CD4-positive, CD25-positive, alpha-beta regulatory T cell (primary cell): ENCODE results near the gene STAG1. TPM values are rescaled to one million over a fixed set of nuclear protein-coding genes. Genes with fewer than 3 reads are reported as not detected.

Experiments used
- ATAC-seq, 2 donors: fragments of 150-1000 bp; cut with Tn5 transposase; one replicate each; pipeline ENCODE4 v1.10.0; 2021; ENCODE audit warnings: low read depth in 2 of 2, moderate number of reproducible peaks in 2 of 2, moderate library complexity in 1 of 2
- DNase-seq, 3 donors: peaks; one replicate each; pipeline versions ENCODE4 v3.0.0 to v3.0.0-alpha.2; 2012 to 2022; ENCODE audit warnings: mixed read lengths in 1 of 3
- H3K27ac ChIP-seq: one replicate; pipeline ENCODE4 v1.7.0; 2013; ENCODE audit warnings: mild to moderate bottlenecking, low read length; ENCODE audit not compliant: insufficient read depth, poor library complexity, severe bottlenecking
- H3K27me3 ChIP-seq: one replicate; pipeline ENCODE4 v1.7.0; 2013; ENCODE audit warnings: low read length; ENCODE audit not compliant: control insufficient read depth, insufficient read depth
- H3K36me3 ChIP-seq: one replicate; pipeline ENCODE4 v1.7.0; 2013; ENCODE audit warnings: mild to moderate bottlenecking, low read length, moderate library complexity; ENCODE audit not compliant: control insufficient read depth, insufficient read depth
- H3K4me1 ChIP-seq: 2 replicates; pipeline ENCODE4 v1.7.0; 2013; ENCODE audit warnings: mild to moderate bottlenecking, low read length; ENCODE audit not compliant: insufficient read depth, control insufficient read depth, poor library complexity, severe bottlenecking
- H3K4me3 ChIP-seq: one replicate; pipeline ENCODE4 v1.7.0; 2013; ENCODE audit warnings: low read depth, mild to moderate bottlenecking, low read length, moderate library complexity
- H3K9me3 ChIP-seq, 2 experiments: 1 replicate in 1 of 2; 2 replicates in 1 of 2; pipeline ENCODE4 v1.7.0; 2013; ENCODE audit warnings: low read length in 2 of 2, mild to moderate bottlenecking in 1 of 2, moderate library complexity in 1 of 2; ENCODE audit not compliant: control insufficient read depth in 2 of 2
- H3K27ac Mint-ChIP-seq, 3 donors: one replicate each; pipeline ENCODE4 v1.8.0; 2020 to 2022; ENCODE audit warnings: mild to moderate bottlenecking in 3 of 3, mixed read lengths in 3 of 3, moderate library complexity in 2 of 3
- H3K27me3 Mint-ChIP-seq: one replicate; pipeline ENCODE4 v1.8.0; 2022; ENCODE audit warnings: mild to moderate bottlenecking, mixed read lengths
- H3K36me3 Mint-ChIP-seq: one replicate; pipeline ENCODE4 v1.8.0; 2020; ENCODE audit warnings: mixed read lengths
- H3K4me1 Mint-ChIP-seq, 4 donors: one replicate each; pipeline ENCODE4 v1.8.0; 2020 to 2022; ENCODE audit warnings: mixed read lengths in 4 of 4, mild to moderate bottlenecking in 1 of 4
- H3K4me3 Mint-ChIP-seq, 4 donors: one replicate each; pipeline ENCODE4 v1.8.0; 2020 to 2022; ENCODE audit warnings: mild to moderate bottlenecking in 4 of 4, mixed read lengths in 4 of 4, moderate library complexity in 3 of 4
- H3K9me3 Mint-ChIP-seq, 7 donors: one replicate each; pipeline ENCODE4 v1.8.0; 2020 to 2022; ENCODE audit warnings: mixed read lengths in 7 of 7, mild to moderate bottlenecking in 3 of 7, moderate library complexity in 2 of 7
- polyA plus RNA-seq, 4 donors: library from polyadenylated mRNA; unstranded; fragments of 300-500 nt; fragmentation: Illumina TruSeq; gene quantifications; one replicate each; pipeline ENCODE4 v1.2.3, GENCODE V29; 2021
- total RNA-seq: library from RNA; stranded (reverse); gene quantifications from one replicate; pipeline ENCODE4 v1.2.3, GENCODE V29; 2022

Gene STAG1
- total and polyA plus RNA-seq, 5 donors from 2014 or later, result 16.0 to 58.6 (median 21.3) TPM

DNA sequence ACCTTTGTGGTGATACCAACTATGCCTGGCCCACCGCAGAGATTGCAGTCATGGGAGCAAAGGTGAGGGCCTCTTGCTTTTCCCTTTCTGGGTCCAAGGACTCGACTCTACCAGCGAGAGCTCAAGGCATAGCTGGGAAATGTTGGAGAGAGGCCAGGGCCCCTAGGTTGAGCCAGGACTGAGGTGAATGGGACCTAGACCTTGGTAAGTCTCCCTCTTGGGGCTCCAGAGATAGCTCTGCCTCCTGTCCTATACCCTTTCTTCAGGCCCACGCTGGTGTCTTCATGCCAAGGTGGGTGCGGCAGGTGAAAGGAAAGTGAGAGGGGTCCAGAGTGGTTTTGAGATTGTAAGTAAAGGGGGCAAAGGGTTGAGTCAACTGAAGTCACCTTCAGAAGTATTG lies 424.5 kb downstream of the STAG1 start:
- H3K27me3 ChIP-seq, result no peaks in the 10 kb centered on the region
- no peaks in the 10 kb centered on the region for H3K27me3 Mint-ChIP-seq
- H3K36me3 ChIP-seq, result peaks cover 38% of the 10 kb centered on the region
- H3K9me3 Mint-ChIP-seq, result peaks cover 0 to 15% (median 6%) of the 10 kb centered on the region in 7 donors
- no peak overlapping the region for H3K4me3 Mint-ChIP-seq
- peak overlapping the region in 1 of 3 donors; percentile 38 for H3K27ac Mint-ChIP-seq
- H3K9me3 ChIP-seq, result peaks cover 6 to 9% of the 10 kb centered on the region in 2 experiments
- H3K4me3 ChIP-seq, result no peak overlapping the region
- no peaks in the 10 kb centered on the region for H3K4me1 ChIP-seq
- ATAC-seq, result no peak
- peaks cover 62% of the 10 kb centered on the region for H3K36me3 Mint-ChIP-seq
- H3K27ac ChIP-seq, result no peak overlapping the region
- H3K4me1 Mint-ChIP-seq, result peaks cover 0 to 3% (median 1%) of the 10 kb centered on the region in 4 donors
- no peak for DNase-seq

- H3K9me3 Mint-ChIP-seq, result peaks cover 0 to 28% (median 18%) of the 10 kb centered on the region in 7 donors
- no peak overlapping the region for H3K4me3 Mint-ChIP-seq
- no peaks in the 10 kb centered on the region for H3K27me3 ChIP-seq
- no peak overlapping the region for H3K27ac ChIP-seq
- no peak overlapping the region for H3K27ac Mint-ChIP-seq
- H3K4me3 ChIP-seq, result no peak overlapping the region
- H3K4me1 ChIP-seq, result no peaks in the 10 kb centered on the region
- H3K36me3 ChIP-seq, result peaks cover 42% of the 10 kb centered on the region
- peaks cover 17 to 22% of the 10 kb centered on the region in 2 experiments for H3K9me3 ChIP-seq
- no peak for DNase-seq
- H3K4me1 Mint-ChIP-seq, result no peaks in the 10 kb centered on the region
- ATAC-seq, result no peak
- H3K27me3 Mint-ChIP-seq, result no peaks in the 10 kb centered on the region
- peaks cover 66% of the 10 kb centered on the region for H3K36me3 Mint-ChIP-seq
Measured at GRCh38 chr3:136326316-136326715, 425.9 kb downstream of the STAG1 start.

DNA sequence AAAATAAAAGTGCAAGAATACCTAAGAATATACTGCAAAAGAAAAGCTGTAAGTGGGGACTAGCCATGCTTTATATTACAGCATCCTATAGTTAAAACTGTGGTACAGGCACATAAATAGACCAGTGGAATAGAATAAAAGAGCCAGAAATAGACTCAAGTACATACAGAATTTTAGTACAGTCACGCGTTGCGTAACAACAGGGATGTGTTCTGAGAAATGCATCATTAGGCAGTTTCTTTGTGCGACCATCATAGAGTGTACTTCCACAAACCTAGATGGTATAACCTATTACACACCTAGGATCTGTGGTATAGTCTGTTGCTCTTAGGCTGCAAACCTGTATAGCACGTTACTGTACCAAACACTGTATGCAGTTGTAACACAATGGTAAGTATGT lies 440.2 kb downstream of the STAG1 start:
- Histone ChIP-seq H3K4me1 (no peaks in the 10 kb centered on the region), H3K9me3 (no peaks in the 10 kb centered on the region), H3K27ac (no peak overlapping the region), H3K4me3 (no peak overlapping the region), H3K27me3 (no peaks in the 10 kb centered on the region), H3K36me3 (no peaks in the 10 kb centered on the region)
- DNase-seq (no peak), ATAC-seq (no peak)
- Mint-ChIP-seq H3K9me3 (peaks cover 0 to 3% (median 0%) of the 10 kb centered on the region in 7 donors), H3K36me3 (peaks cover 26% of the 10 kb centered on the region), H3K27ac (no peak overlapping the region), H3K4me1 (peaks cover 0 to 4% (median 0%) of the 10 kb centered on the region in 4 donors), H3K27me3 (no peaks in the 10 kb centered on the region), H3K4me3 (no peak overlapping the region)

DNA sequence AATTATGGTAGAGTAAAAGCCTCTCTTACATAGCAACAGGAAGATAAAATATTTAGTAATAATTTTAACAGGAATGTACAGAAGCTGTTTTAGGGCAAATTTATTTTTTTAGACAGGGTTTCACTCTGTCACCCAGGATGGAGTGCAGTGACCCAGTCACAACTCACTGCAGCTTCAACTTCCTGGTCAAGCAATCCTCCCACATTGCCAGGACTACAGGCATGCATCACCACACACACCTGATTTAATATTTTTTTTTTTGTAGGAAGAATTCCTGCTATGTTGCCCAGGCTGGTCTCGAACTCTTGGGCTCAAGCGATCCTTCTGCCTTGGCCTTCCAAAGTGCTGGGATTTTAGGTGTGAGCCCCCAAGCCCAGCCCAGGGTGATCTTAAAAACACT lies 440.9 kb downstream of the STAG1 start:
- Histone ChIP-seq H3K4me1 (no peaks in the 10 kb centered on the region), H3K9me3 (no peaks in the 10 kb centered on the region), H3K4me3 (no peak overlapping the region), H3K27me3 (no peaks in the 10 kb centered on the region), H3K27ac (no peak overlapping the region), H3K36me3 (no peaks in the 10 kb centered on the region)
- H3K36me3 Mint-ChIP-seq, result peaks cover 21% of the 10 kb centered on the region
- H3K4me3 Mint-ChIP-seq, result no peak overlapping the region
- ATAC-seq (no peak), DNase-seq (no peak)
- H3K27me3 Mint-ChIP-seq, result no peaks in the 10 kb centered on the region
- H3K27ac Mint-ChIP-seq, result no peak overlapping the region
- peaks cover 0 to 3% (median 0%) of the 10 kb centered on the region in 7 donors for H3K9me3 Mint-ChIP-seq
- peaks cover 0 to 7% (median 0%) of the 10 kb centered on the region in 4 donors for H3K4me1 Mint-ChIP-seq

- Mint-ChIP-seq H3K4me3 (no peak overlapping the region), H3K4me1 (peaks cover 0 to 7% (median 3%) of the 10 kb centered on the region in 4 donors), H3K27me3 (no peaks in the 10 kb centered on the region), H3K36me3 (peaks cover 29% of the 10 kb centered on the region), H3K27ac (no peak overlapping the region), H3K9me3 (peaks cover 0 to 2% (median 0%) of the 10 kb centered on the region in 7 donors)
- H3K4me1 ChIP-seq, result no peaks in the 10 kb centered on the region
- ATAC-seq, result no peak
- H3K9me3 ChIP-seq, result no peaks in the 10 kb centered on the region
- H3K36me3 ChIP-seq, result peaks cover 1% of the 10 kb centered on the region
- DNase-seq, result peak in 1 of 3 donors; percentile 67
- H3K27me3 ChIP-seq, result no peaks in the 10 kb centered on the region
- no peak overlapping the region for H3K27ac ChIP-seq
- H3K4me3 ChIP-seq, result no peak overlapping the region
Measured at GRCh38 chr3:136305879-136306278, 446.3 kb downstream of the STAG1 start.

GRCh38 chr3:136300444-136300843 lies 451.7 kb downstream of the STAG1 start:
- DNase-seq (no peak), ATAC-seq (no peak)
- peaks cover 42% of the 10 kb centered on the region for H3K36me3 Mint-ChIP-seq
- H3K9me3 Mint-ChIP-seq, result no peaks in the 10 kb centered on the region
- Histone ChIP-seq H3K4me1 (no peaks in the 10 kb centered on the region), H3K27ac (no peak overlapping the region), H3K36me3 (peaks cover 19% of the 10 kb centered on the region), H3K27me3 (no peaks in the 10 kb centered on the region), H3K4me3 (no peak overlapping the region), H3K9me3 (no peaks in the 10 kb centered on the region)
- H3K27ac Mint-ChIP-seq, result no peak overlapping the region
- H3K4me3 Mint-ChIP-seq, result no peak overlapping the region
- H3K27me3 Mint-ChIP-seq, result no peaks in the 10 kb centered on the region
- peaks cover 0 to 2% (median 0%) of the 10 kb centered on the region in 4 donors for H3K4me1 Mint-ChIP-seq

DNA sequence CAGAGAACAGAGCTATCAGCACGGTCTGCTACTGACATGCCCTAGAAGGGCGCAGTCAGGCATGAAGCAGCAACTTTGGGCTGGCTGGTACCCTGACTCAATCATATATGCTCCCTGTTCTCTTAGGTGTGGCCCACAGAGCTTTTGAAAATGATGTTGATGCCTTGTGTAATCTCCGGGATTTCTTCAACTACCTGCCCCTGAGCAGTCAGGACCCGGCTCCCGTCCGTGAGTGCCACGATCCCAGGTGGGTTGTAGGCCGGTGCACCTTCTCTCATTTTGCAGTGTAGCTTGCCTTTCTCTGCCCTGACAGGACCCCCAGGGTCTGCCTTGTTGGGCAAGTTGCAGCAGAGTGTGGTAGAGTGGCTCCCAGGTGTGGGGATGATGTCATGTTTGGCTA lies 454.4 kb downstream of the STAG1 start:
- Histone ChIP-seq H3K4me1 (no peaks in the 10 kb centered on the region), H3K4me3 (no peak overlapping the region), H3K36me3 (peaks cover 26% of the 10 kb centered on the region), H3K27me3 (no peaks in the 10 kb centered on the region), H3K9me3 (no peaks in the 10 kb centered on the region), H3K27ac (no peak overlapping the region)
- Mint-ChIP-seq H3K4me1 (peaks cover 0 to 2% (median 0%) of the 10 kb centered on the region in 4 donors), H3K36me3 (peaks cover 54% of the 10 kb centered on the region), H3K4me3 (no peak overlapping the region), H3K27ac (no peak overlapping the region), H3K27me3 (no peaks in the 10 kb centered on the region), H3K9me3 (no peaks in the 10 kb centered on the region)
- ATAC-seq (no peak), DNase-seq (no peak)

DNA sequence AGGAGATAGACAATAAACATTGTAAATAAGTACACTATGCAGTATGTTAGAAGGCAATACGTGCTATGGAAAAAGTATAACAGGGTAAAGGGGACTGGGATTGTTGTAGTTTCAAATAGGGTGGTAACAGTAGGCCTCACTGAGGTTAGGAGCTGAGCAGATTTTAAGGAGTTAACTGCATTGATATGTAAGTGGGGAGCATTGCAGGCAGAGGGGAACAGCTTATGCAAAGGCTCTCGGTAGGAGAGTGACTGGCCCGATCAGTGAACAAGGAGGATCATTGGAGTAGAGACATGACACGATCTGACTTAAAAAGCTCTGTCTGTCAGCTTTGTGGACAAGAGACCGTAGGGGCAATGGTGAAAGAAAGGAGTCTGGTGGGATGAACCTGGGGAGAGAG lies 455.2 kb downstream of the STAG1 start:
- Histone ChIP-seq H3K27ac (no peak overlapping the region), H3K4me1 (no peaks in the 10 kb centered on the region), H3K27me3 (no peaks in the 10 kb centered on the region), H3K9me3 (no peaks in the 10 kb centered on the region), H3K36me3 (peaks cover 26% of the 10 kb centered on the region), H3K4me3 (no peak overlapping the region)
- no peaks in the 10 kb centered on the region for H3K9me3 Mint-ChIP-seq
- H3K4me3 Mint-ChIP-seq, result no peak overlapping the region
- peaks cover 0 to 4% (median 0%) of the 10 kb centered on the region in 4 donors for H3K4me1 Mint-ChIP-seq
- H3K27me3 Mint-ChIP-seq, result no peaks in the 10 kb centered on the region
- no peak overlapping the region for H3K27ac Mint-ChIP-seq
- peaks cover 59% of the 10 kb centered on the region for H3K36me3 Mint-ChIP-seq
- DNase-seq (no peak), ATAC-seq (no peak)
